Measurements from ENCODE around the gene ZNF518B. TPM values are rescaled to one million over a fixed set of nuclear protein-coding genes. Genes with fewer than 3 reads are reported as not detected.

ZNF518B gene
- total RNA-seq, 2 donors from 2014 or later: 46.2 to 46.4 TPM

- H3K4me1 Mint-ChIP-seq: peaks cover 56% of the 10 kb centered on the region
- Histone ChIP-seq H3K9ac (ENCODE audit: extremely low read depth, low read length, poor library complexity, severe bottlenecking) (no peak overlapping the region), H3K9me3 (ENCODE audit: control insufficient read depth, low read length) (no peaks in the 10 kb centered on the region), H3K36me3 (ENCODE audit: control insufficient read depth, insufficient read depth, low read length) (no peaks in the 10 kb centered on the region), H3K4me1 (ENCODE audit: control insufficient read depth, insufficient read depth, low read length) (peaks cover 5% of the 10 kb centered on the region), H3K27ac (ENCODE audit: low read depth, low read length) (no peak overlapping the region), H3K4me3 (ENCODE audit: low read length) (no peak overlapping the region), H3K27me3 (ENCODE audit: control insufficient read depth, insufficient read depth, low read length, poor library complexity, severe bottlenecking) (no peaks in the 10 kb centered on the region)
- TF ChIP-seq CTCF (conservative IDR thresholded peaks at IDR 0.05): no peak
- WGBS, 2 experiments (ENCODE audit: insufficient coverage in 1 of 2, insufficient read length in 1 of 2): 90 to 93% methylated on average over 3 of the region's 3 CpGs
- H3K36me3 Mint-ChIP-seq (ENCODE audit: low read depth): no peaks in the 10 kb centered on the region
- H3K4me3 Mint-ChIP-seq: no peak overlapping the region
- H3K9me3 Mint-ChIP-seq: no peaks in the 10 kb centered on the region
- DNase-seq: no peak
- no peak overlapping the region for H3K27ac Mint-ChIP-seq
- H3K27me3 Mint-ChIP-seq (ENCODE audit: insufficient read depth): peaks cover 14% of the 10 kb centered on the region
These were observed 34.2 kb upstream of the ZNF518B start for GRCh38 chr4:10491401-10491800.

GRCh38 chr4:10490996-10491395 lies 33.8 kb upstream of the ZNF518B start:
- no peaks in the 10 kb centered on the region for H3K36me3 Mint-ChIP-seq (ENCODE audit: low read depth)
- Histone ChIP-seq H3K4me1 (ENCODE audit: control insufficient read depth, insufficient read depth, low read length) (peaks cover 3% of the 10 kb centered on the region), H3K27ac (ENCODE audit: low read depth, low read length) (no peak overlapping the region), H3K36me3 (ENCODE audit: control insufficient read depth, insufficient read depth, low read length) (no peaks in the 10 kb centered on the region), H3K9ac (ENCODE audit: extremely low read depth, low read length, poor library complexity, severe bottlenecking) (no peak overlapping the region), H3K4me3 (ENCODE audit: low read length) (no peak overlapping the region), H3K9me3 (ENCODE audit: control insufficient read depth, low read length) (no peaks in the 10 kb centered on the region), H3K27me3 (ENCODE audit: control insufficient read depth, insufficient read depth, low read length, poor library complexity, severe bottlenecking) (no peaks in the 10 kb centered on the region)
- whole genome bisulfite sequencing, 2 experiments (ENCODE audit: insufficient coverage in 1 of 2, insufficient read length in 1 of 2): 40 to 91% methylated on average over 1 to 5 of the region's 5 CpGs
- H3K27ac Mint-ChIP-seq: no peak overlapping the region
- H3K27me3 Mint-ChIP-seq (ENCODE audit: insufficient read depth): peaks cover 14% of the 10 kb centered on the region
- no peaks in the 10 kb centered on the region for H3K9me3 Mint-ChIP-seq
- peaks cover 52% of the 10 kb centered on the region for H3K4me1 Mint-ChIP-seq
- no peak overlapping the region for H3K4me3 Mint-ChIP-seq
- no peak for DNase-seq
- TF ChIP-seq CTCF (conservative IDR thresholded peaks at IDR 0.05): no peak

GRCh38 chr4:10482913-10483312 lies 25.7 kb upstream of the ZNF518B start:
- Mint-ChIP-seq H3K27me3 (ENCODE audit: insufficient read depth) (no peaks in the 10 kb centered on the region), H3K9me3 (no peaks in the 10 kb centered on the region), H3K4me1 (peaks cover 15% of the 10 kb centered on the region), H3K27ac (no peak overlapping the region), H3K36me3 (ENCODE audit: low read depth) (no peaks in the 10 kb centered on the region), H3K4me3 (no peak overlapping the region)
- DNase-seq: no peak
- Histone ChIP-seq H3K27ac (ENCODE audit: low read depth, low read length) (no peak overlapping the region), H3K27me3 (ENCODE audit: control insufficient read depth, insufficient read depth, low read length, poor library complexity, severe bottlenecking) (no peaks in the 10 kb centered on the region), H3K36me3 (ENCODE audit: control insufficient read depth, insufficient read depth, low read length) (no peaks in the 10 kb centered on the region), H3K4me1 (ENCODE audit: control insufficient read depth, insufficient read depth, low read length) (no peaks in the 10 kb centered on the region), H3K9me3 (ENCODE audit: control insufficient read depth, low read length) (no peaks in the 10 kb centered on the region), H3K4me3 (ENCODE audit: low read length) (no peak overlapping the region), H3K9ac (ENCODE audit: extremely low read depth, low read length, poor library complexity, severe bottlenecking) (no peak overlapping the region)
- 63 to 77% methylated on average over 3 to 5 of the region's 5 CpGs for WGBS, 2 experiments (ENCODE audit: insufficient coverage in 1 of 2, insufficient read length in 1 of 2)
- no peak for TF ChIP-seq CTCF (conservative IDR thresholded peaks at IDR 0.05)
